Measurements from ENCODE around the gene ZNF292. TPM values are rescaled to one million over a fixed set of nuclear protein-coding genes. Genes with fewer than 3 reads are reported as not detected.
"Not testable (repeated sequence)": the region's sequence is repeated elsewhere in the genome, so short reads cannot be mapped to it uniquely, and the experiment has no call there.

The ZNF292 gene
- total RNA-seq, 6 experiments from 2014 or later: 18.5 to 22.4 (median 19.0) TPM

DNA sequence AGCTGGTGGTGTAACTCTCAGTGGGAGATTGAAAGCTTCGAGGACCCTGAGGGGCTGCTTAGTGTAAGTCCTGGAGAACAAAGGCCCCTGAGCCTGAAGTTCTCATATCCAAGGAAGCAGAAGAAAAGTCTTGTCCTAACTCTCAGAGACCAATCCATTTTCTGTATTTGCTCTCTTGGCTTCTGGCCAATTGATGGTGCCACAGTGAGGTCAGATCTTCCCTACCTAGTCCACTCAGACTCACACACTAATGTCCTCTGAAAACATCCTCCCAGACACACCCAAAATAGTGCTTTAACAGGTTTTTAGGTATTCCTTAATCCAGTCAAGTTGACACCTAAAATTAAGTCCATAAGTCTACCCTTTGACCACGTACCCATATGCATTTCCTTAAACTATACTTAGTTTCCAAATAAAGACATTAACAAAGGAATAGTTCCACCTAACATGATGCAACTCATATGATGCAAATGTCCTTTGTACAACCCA lies 29.4 kb downstream of the ZNF292 start:
- Mint-ChIP-seq H3K4me1 (ENCODE audit: low read depth) (peaks cover 10% of the 10 kb centered on the region; the same call in 1 of the 2 replicates), H3K27ac (no peak overlapping the region), H3K27me3 (ENCODE audit: insufficient read depth) (no peaks in the 10 kb centered on the region), H3K36me3 (ENCODE audit: low read depth) (peaks cover 13% of the 10 kb centered on the region), H3K9me3 (no peaks in the 10 kb centered on the region), H3K4me3 (no peak overlapping the region)
- TF ChIP-seq, protein P1, sequence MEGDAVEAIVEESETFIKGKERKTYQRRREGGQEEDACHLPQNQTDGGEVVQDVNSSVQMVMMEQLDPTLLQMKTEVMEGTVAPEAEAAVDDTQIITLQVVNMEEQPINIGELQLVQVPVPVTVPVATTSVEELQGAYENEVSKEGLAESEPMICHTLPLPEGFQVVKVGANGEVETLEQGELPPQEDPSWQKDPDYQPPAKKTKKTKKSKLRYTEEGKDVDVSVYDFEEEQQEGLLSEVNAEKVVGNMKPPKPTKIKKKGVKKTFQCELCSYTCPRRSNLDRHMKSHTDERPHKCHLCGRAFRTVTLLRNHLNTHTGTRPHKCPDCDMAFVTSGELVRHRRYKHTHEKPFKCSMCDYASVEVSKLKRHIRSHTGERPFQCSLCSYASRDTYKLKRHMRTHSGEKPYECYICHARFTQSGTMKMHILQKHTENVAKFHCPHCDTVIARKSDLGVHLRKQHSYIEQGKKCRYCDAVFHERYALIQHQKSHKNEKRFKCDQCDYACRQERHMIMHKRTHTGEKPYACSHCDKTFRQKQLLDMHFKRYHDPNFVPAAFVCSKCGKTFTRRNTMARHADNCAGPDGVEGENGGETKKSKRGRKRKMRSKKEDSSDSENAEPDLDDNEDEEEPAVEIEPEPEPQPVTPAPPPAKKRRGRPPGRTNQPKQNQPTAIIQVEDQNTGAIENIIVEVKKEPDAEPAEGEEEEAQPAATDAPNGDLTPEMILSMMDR (IDR thresholded peaks at IDR 0.05): no peak
- DNase-seq: no peak

DNA sequence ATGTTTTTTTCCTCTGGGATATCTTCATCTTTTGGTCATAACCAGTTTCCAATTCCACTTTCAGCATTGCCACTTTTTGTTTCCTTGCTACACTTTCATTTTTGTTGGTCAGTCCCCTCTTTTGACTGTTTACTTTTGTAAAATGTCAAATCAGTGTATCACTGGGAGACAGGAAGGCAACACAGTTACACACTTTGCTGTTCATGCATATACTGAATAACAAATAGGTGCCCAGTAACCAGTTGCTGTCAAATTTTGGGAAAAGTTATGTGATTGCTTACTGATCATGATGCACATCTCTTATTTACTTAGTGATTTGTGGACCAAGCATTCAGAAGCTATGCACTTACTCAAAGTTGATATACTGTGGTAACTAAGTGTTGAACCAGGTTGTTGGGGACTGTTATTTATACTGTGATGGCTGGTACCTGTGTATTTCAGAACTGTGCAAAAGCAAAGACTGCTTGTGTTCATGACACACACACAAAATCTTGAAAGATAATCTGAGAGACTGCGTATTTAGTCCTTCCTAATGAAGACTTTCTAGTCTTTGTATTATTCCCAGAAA lies 41.0 kb downstream of the ZNF292 start:
- peak; percentile 3 for DNase-seq
- peak overlapping the region; percentile 39 for H3K27ac Mint-ChIP-seq
- peaks cover 26% of the 10 kb centered on the region for H3K4me1 Mint-ChIP-seq (ENCODE audit: low read depth)
- H3K9me3 Mint-ChIP-seq: no peaks in the 10 kb centered on the region
- no peak overlapping the region for H3K4me3 Mint-ChIP-seq
- H3K36me3 Mint-ChIP-seq (ENCODE audit: low read depth): no peaks in the 10 kb centered on the region
- no peaks in the 10 kb centered on the region for H3K27me3 Mint-ChIP-seq (ENCODE audit: insufficient read depth)
- TF ChIP-seq, protein P1 (IDR thresholded peaks at IDR 0.05): no peak

DNA sequence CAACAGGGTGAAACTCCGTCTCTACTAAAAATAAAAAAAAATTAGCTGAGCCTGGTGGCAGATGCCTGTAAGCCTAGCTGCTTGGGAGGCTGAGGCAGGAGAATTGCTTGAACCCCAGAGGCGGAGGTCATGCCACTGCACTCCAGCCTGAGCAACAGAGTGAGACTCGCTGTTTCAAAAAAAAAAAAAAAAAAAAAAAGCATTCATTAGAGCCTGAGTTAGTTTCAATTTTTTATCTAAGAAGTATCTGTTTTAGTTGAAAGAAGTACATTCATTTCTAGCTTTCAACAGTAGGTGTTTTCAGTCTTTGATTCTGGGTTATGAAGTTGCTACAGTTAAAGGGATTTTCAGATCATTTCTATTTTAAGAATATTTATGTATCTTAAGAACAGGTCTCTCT lies 42.2 kb downstream of the ZNF292 start:
- TF ChIP-seq, protein P1 (IDR thresholded peaks at IDR 0.05): no peak
- H3K27me3 Mint-ChIP-seq (ENCODE audit: insufficient read depth): no peaks in the 10 kb centered on the region
- no peak overlapping the region for H3K27ac Mint-ChIP-seq
- H3K4me3 Mint-ChIP-seq: no peak overlapping the region
- peaks cover 26% of the 10 kb centered on the region for H3K4me1 Mint-ChIP-seq (ENCODE audit: low read depth)
- no peaks in the 10 kb centered on the region for H3K36me3 Mint-ChIP-seq (ENCODE audit: low read depth)
- H3K9me3 Mint-ChIP-seq: no peaks in the 10 kb centered on the region
- no peak for DNase-seq

DNA sequence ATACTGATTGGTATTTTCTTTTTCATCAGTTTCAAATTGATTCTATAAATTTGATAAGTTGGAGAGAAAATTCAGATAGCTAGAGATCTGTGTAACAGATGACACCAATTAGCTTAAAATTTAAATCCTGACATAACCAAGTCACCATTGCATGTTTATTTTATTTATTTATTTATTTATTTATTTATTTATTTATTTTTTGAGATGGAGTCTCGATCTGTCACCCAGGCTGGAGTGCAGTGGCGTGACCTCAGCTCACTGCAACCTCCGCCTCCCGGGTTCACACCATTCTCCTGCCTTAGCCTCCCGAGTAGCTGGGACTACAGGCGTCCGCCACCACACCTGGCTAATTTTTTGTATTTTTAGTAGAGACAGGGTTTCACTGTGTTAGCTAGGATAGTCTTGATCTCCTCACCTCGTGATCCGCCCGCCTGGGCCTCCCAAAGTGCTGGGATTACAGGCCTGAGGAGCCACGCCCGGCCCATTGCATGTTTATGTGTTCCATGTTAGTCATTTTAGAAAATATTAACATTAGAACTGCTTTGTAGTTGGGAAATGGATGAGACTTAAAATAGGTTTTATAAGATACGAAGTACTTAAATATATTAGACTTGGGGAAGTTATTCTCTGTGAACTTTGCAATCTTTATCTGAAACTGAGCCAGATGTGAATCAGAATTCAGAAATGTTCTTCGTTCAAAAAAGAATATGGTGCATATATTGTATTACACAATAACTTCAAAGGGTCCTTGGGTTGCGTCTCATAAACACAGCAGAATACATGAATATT lies 42.9 kb downstream of the ZNF292 start:
- H3K4me1 Mint-ChIP-seq (ENCODE audit: low read depth): peaks cover 26% of the 10 kb centered on the region
- not testable (repeated sequence) for H3K27ac Mint-ChIP-seq; H3K36me3 Mint-ChIP-seq (ENCODE audit: low read depth); H3K9me3 Mint-ChIP-seq; DNase-seq; H3K27me3 Mint-ChIP-seq (ENCODE audit: insufficient read depth); H3K4me3 Mint-ChIP-seq

DNA sequence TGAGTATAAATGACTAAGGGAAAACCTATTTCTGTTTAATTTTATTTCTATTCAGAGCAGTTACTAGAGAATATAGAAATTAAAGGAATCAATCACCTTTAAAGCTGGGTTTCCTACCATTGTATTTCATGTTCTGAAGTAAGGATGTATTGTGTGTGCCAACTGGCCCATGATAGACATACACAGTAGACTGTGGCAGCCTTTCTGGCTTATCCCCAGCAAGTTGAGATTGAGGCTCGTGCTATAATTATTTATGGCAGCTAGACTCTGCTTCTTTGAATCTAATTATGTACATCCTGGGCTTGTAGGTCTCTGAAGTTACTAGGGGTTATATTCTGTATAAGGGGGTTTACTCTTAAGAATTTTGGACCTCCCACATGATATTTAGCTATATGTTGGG lies 44.4 kb downstream of the ZNF292 start:
- no peak for DNase-seq
- H3K9me3 Mint-ChIP-seq: no peaks in the 10 kb centered on the region
- H3K4me3 Mint-ChIP-seq: no peak overlapping the region
- no peaks in the 10 kb centered on the region for H3K27me3 Mint-ChIP-seq (ENCODE audit: insufficient read depth)
- no peak overlapping the region for H3K27ac Mint-ChIP-seq
- H3K4me1 Mint-ChIP-seq (ENCODE audit: low read depth): peaks cover 26% of the 10 kb centered on the region
- TF ChIP-seq, protein P1 (IDR thresholded peaks at IDR 0.05): no peak
- H3K36me3 Mint-ChIP-seq (ENCODE audit: low read depth): no peaks in the 10 kb centered on the region
